ENCODE results near the gene IL13RA1.

DNA sequence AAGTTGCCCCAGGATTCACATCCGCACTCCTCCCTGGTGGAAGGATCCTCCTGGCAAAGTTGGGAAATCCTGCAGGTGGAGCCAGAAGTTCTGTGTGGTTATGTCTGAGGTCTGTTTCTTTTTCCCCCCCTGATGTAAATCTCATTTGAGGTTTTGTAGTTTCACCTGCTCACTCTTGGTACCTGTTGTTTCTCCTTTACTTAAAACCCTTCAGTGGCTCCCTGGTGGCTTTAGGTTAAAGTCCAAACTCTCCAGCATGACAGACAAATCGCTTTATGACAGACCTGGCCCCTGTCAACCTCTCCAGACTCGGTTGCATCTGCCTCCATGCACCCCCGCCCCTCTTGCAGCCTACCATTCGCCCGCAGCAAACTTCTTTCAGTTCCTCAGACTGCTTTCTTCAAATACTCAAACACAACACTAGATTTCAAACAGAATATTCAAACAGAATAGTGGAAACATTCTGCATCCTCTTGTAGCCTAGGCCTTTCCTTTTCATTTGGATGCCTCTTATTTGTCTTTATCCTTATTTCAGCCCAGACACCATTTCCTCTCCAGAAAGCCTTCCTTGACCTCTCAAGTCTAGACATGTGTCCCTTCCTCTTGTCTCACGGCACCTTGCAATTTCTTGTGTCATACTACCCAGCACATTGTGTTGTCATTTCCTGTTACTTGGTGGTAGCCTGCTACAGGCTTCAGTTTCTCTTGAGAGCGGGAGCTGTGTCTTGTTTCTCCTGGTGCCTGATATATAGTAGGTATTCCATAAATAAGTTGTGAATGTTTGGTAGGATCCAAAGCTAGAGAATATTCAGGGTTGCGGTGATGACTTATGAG, 24.8 kb downstream of the IL13RA1 start:
- no peak for TF ChIP-seq POLR2A (IDR thresholded peaks at IDR 0.05)
- TF ChIP-seq, protein P1, sequence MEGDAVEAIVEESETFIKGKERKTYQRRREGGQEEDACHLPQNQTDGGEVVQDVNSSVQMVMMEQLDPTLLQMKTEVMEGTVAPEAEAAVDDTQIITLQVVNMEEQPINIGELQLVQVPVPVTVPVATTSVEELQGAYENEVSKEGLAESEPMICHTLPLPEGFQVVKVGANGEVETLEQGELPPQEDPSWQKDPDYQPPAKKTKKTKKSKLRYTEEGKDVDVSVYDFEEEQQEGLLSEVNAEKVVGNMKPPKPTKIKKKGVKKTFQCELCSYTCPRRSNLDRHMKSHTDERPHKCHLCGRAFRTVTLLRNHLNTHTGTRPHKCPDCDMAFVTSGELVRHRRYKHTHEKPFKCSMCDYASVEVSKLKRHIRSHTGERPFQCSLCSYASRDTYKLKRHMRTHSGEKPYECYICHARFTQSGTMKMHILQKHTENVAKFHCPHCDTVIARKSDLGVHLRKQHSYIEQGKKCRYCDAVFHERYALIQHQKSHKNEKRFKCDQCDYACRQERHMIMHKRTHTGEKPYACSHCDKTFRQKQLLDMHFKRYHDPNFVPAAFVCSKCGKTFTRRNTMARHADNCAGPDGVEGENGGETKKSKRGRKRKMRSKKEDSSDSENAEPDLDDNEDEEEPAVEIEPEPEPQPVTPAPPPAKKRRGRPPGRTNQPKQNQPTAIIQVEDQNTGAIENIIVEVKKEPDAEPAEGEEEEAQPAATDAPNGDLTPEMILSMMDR (IDR thresholded peaks at IDR 0.05 in 4 of 5, conservative IDR thresholded peaks at IDR 0.05 in 1 of 5) = no peak
